Measurements from ENCODE around the gene MMP13.

The MMP13 gene

DNA sequence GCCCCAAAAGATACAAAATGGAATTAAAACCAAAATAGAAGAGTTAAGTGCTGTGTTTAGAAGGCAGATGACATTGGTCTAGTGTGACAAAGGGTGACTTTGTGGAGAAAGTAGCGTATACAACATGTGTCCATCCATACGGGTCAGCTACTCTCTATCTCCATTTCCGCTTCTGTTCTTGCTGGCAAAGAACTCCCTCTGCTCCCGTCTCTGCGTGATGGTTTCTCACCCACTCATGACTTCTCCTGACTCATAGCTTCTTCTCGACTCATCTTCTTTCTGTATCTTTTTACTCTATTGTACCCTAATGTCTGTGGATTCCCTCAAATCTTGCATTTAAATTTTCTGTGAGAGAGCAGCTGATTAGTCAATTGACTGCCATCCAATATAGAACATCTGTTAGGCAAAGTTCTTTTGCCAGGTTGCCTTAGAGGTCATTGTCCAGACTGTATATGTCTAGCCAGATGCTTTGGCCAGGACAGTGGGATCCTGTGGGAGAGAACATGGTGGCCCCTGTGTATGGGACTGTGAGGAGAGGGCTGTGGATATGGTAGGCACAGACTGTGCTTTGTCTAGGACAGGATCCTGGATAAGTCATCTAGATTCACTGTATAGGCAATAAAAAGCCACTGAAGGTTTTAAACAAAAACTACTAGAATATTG is 28.4 kb downstream of the MMP13 start:
- TF ChIP-seq GATA3 (IDR thresholded peaks at IDR 0.05; ENCODE audit: low read depth, low read length), result no peak
- no peak for TF ChIP-seq GATA2 (IDR thresholded peaks at IDR 0.05; ENCODE audit: low read depth, low read length)

DNA sequence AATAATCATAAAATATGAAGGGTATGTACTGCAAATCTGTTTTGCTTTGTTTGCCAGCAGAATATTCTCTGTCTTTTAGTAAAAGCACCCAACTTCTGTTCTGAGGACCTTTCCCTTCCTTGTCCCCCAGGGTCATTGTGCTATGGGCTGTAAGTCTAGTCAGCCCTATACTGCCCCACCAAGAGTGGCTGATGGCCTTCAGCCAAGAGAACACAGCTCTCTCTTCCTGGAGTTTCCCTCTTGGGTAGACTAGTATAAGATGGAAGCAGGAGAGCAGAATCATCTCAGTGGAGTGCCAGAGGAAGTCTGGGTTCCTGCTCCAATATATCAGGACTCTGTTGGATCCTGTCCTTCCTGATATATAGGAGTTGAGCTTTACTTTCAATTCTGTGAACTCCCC is 29.0 kb downstream of the MMP13 start:
- TF ChIP-seq GATA2 (IDR thresholded peaks at IDR 0.05; ENCODE audit: low read depth, low read length) (no peak), GATA3 (IDR thresholded peaks at IDR 0.05; ENCODE audit: low read depth, low read length) (no peak)

DNA sequence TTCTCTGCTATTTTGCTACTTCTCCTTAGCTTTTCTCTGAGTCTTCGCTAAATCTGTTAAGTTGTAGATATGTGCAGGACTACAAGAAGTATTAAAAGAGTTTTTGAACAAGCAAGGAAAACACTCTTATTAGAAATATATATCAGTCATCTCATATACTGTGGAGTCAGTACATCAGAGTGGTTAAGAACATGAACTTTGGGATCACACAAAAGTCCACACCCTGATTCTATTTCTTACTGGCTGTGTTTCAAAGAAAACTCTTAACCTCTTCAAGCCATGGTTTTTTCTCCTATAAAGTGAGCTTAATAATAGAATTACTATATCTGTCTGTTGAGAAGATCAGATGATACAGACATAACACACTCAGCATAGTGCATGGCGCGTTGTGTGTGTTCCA is 29.5 kb downstream of the MMP13 start:
- TF ChIP-seq GATA3 (IDR thresholded peaks at IDR 0.05; ENCODE audit: low read depth, low read length) (no peak), GATA2 (IDR thresholded peaks at IDR 0.05; ENCODE audit: low read depth, low read length) (no peak)

DNA sequence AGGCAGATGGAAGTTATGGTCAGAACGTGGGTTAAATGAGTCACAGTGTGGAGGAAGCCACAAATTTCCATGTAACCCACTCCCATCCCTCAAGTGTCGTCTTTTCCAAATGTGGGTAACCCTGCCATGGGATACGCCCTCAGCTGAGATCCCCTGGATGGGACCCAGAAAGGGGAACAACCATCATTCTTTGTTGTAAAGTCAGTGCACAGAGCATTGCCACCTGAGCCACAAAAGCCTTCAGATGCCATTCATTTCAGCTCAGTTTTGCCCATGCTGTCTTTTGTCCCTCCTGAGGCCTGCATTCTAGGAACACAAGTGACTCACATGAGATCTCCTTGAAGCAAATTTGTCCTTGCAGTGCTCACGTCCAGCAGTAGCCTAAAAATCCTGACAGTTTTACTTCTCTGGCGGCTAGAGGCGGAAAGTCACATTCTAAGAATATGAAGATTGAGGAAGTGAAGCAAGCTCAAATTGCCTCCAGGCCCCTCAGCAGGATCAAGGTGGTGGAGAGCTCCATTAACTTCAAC is 30.6 kb downstream of the MMP13 start:
- no peak for TF ChIP-seq GATA2 (IDR thresholded peaks at IDR 0.05; ENCODE audit: low read depth, low read length)
- TF ChIP-seq GATA3 (IDR thresholded peaks at IDR 0.05; ENCODE audit: low read depth, low read length), result no peak

DNA sequence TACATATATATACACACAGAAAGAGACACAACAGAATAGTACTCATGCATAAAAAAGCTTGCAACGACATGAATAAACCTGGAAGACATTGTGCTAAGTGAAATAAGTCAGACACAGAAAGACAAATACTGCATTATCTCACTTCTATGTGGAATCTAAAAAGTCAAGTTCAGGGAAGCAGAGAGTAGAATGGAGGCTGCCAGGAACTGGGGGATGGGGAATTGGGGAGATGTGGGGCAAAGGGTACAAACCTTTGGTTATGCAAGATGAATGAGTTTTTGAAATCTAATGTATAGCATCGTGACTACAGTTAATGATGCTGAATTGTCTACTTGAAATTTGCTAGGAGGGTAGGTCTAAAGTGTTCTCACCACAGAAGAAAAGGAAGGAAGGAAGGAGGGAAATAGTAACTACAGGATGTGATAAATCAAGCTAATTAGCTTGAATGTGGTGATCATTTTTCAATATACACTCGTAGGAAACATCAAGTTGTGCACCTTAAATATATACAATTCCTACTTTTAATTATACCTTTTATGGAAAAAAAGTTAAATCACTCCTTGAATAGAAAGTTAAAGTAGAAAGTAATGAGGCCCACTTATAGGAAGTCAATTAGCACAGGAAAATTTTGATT is 33.8 kb downstream of the MMP13 start:
- TF ChIP-seq GATA2 (IDR thresholded peaks at IDR 0.05; ENCODE audit: low read depth, low read length) (no peak), GATA3 (IDR thresholded peaks at IDR 0.05; ENCODE audit: low read depth, low read length) (no peak)

DNA sequence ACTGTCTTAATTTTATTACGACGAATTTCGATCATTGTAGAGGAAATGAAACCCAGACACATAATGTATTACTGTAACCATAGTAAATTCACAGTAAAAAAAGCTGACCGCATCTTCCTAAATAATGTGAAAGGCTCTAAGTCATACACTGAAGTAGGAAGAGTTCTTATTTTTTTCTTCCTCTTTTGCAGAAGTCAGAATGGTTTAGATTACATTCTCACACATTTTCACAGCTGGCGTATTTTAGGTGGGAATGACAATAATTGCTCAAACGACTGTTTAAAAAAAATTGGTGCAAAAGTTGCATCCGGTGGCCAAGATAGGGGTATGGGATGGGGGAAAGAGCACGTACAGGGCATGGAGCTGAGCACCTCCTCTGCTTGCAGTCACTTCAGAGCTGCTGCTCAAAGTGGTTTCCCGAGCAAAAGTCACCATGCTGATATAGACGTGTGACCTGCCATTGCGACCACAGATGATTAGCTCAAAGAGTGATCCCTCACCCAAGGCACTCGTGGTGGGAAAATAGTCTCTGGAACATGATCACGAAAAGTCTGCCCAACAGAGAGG is 35.3 kb downstream of the MMP13 start:
- TF ChIP-seq GATA2 (IDR thresholded peaks at IDR 0.05; ENCODE audit: low read depth, low read length) (no peak), GATA3 (IDR thresholded peaks at IDR 0.05; ENCODE audit: low read depth, low read length) (no peak)

DNA sequence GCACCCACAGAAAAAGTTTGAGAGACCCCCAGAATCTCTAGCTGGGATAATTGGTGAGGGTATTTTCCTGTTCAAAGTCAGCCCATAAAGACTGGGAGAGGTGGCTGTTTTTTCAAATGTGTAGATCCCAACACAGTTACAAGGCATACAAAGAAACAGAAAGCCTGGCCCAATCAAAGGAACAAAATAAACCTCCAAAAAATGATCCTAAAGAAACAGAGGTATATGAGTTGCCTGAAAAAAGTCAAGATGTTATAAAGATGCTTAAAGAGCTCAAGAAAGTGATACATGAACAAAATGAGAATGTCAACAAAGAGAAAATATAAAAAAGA is 40.5 kb downstream of the MMP13 start:
- TF ChIP-seq GATA2 (IDR thresholded peaks at IDR 0.05; ENCODE audit: low read depth, low read length), result no peak
- TF ChIP-seq GATA3 (IDR thresholded peaks at IDR 0.05; ENCODE audit: low read depth, low read length), result no peak

DNA sequence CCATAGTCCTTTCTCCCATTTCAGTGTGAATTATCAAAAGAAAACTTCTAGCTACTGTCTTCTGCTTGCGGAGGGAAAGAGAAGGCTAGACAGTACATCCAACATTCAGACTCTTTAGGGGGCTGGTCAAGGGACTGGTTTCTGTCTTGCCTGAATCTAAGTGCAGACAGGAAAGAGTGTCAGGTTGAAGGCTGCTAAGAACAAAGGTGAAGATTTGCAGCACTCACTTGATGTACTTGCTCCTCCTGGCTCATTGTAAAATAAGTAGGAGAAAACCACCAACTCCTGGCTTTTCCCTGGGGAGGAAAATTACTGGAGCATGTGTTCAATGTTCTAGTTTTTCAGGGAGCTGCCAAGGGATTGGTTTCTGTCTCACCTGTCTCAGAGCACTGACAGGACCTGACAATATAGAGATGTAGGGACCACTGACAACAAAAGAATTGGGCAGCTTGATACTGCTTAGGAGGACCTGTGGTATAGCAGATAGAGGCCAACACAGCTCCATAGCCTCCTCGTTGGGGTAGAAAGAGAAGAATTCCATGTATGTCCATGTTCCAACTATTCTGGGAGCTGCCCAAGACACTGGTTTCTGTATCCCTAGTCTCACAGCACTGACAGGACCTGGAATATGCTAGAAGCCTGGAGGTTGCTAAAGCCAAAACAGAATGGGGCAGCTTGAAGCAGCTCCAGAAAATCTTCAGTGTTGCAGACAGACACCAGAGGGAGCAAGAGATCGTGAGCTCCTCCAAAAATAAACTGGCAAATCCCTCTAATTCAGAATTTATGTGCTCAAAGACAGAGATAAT is 41.1 kb downstream of the MMP13 start:
- no peak for TF ChIP-seq GATA2 (IDR thresholded peaks at IDR 0.05; ENCODE audit: low read depth, low read length)
- no peak for TF ChIP-seq GATA3 (IDR thresholded peaks at IDR 0.05; ENCODE audit: low read depth, low read length)

DNA sequence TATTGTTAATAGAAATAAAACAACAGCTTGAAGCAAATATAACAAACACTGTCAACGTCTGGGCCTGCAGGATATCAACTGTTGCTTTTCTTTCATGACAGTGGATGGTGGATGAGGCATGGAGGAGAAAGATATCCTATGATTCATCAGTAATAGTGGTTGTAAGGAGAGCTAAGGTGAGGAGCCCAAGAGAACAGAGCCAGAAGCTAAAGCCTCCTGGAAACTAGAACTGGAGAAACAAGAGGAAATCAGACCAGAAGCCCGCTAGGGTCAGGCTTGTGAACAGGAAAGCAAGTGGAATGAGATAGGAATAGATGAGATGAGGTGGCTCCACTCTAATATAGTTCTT is 43.1 kb downstream of the MMP13 start:
- TF ChIP-seq GATA3 (IDR thresholded peaks at IDR 0.05; ENCODE audit: low read depth, low read length), result no peak
- no peak for TF ChIP-seq GATA2 (IDR thresholded peaks at IDR 0.05; ENCODE audit: low read depth, low read length)

DNA sequence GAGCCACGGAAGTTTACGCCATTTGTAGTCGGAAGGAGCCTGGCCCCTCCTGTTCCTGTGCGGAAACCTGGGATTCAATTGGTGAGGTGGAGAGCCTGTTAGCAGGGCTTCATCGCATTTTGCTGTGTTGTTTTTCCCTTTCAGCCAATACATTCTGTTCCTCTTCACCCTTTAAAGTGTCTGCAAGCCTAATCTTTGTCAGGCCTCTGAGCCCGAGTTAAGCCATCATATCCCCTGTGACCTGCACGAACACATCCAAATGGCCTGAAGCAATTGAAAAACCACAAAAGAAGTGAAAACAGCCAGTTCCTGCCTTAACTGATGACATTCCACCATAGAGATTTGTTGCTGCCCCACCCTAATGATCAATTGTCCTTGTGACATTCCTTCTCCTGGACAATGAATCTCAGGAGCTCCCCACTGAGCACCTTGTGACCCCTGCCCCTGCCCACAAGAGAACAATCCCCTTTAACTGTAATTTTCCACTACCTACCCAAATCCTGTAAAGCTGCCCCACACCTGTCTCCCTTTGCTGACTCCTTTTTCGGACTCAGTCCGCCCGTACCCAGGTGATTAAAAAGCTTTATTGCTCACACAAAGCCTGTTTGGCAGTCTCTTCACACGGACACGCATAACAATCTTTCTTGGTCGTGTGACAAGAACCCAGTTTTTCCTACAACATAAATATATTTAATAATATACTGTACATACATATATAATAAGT is 43.6 kb downstream of the MMP13 start:
- no peak for TF ChIP-seq GATA3 (IDR thresholded peaks at IDR 0.05; ENCODE audit: low read depth, low read length)
- TF ChIP-seq GATA2 (IDR thresholded peaks at IDR 0.05; ENCODE audit: low read depth, low read length), result no peak

DNA sequence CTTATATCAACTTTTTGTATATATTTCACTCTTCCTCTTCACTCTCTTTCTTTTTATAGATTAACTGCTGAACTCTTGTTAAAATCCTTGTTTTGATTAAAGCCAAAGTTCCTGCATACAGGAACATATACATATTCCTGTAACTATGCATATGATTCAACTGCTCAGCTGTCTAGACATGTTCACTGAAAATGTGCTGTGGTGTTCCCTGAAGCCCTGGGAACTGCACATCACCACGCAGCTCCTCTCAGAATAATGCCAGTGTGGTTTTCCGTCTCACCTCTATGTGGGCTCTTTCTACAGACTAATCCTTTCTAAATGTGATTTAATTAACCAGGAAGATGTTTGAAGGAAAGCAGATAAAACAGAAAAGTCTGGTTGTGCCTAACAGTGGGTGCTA is 55.2 kb downstream of the MMP13 start:
- TF ChIP-seq GATA2 (IDR thresholded peaks at IDR 0.05; ENCODE audit: low read depth, low read length), result no peak
- TF ChIP-seq GATA3 (IDR thresholded peaks at IDR 0.05; ENCODE audit: low read depth, low read length), result no peak

Measured in SH-SY5Y (cell line).